Lower leg skin (tissue), 4 donors: ENCODE measurements around the gene RRP1B. TPM values are rescaled to one million over a fixed set of nuclear protein-coding genes. Genes with fewer than 3 reads are reported as not detected.
A peak's percentile ranks its signal among the peaks of the same experiment; 100 is the strongest.

Source experiments
- DNase-seq, 2 donors: peaks; one replicate each; pipeline ENCODE4 v3.0.0-alpha.2; 2019; ENCODE audit warnings: low spot score in 2 of 2
- H3K4me3 ChIP-seq: fragments of 200-600 bp; sonication (generic); 2 replicates; pipeline ENCODE4 v1.5.1; 2017; ENCODE audit warnings: mild to moderate bottlenecking, low read depth; ENCODE audit not compliant: poor library complexity, severe bottlenecking
- POLR2A ChIP-seq, 2 donors: fragments of 450-650 bp; IDR thresholded peaks; one replicate each; pipeline ENCODE4 v1.6.1; 2016 to 2017; ENCODE audit warnings: antibody characterized with exemption in 2 of 2, mild to moderate bottlenecking in 1 of 2, moderate library complexity in 1 of 2
- WGBS, 2 donors: methylation state at CpG; one replicate each; pipeline ENCODE4 v1.1.5; 2018; 5-methylcytosine and 5-hydroxymethylcytosine counted together
- intact Hi-C: fragments of 100-400 bp; cut with DNase I; formaldehyde crosslinking; loops from one replicate; pipeline ENCODE4 v1.15.0; 2023; ENCODE audit warnings: low total_unique reads
- total RNA-seq, 4 donors: library from RNA; depleted of rRNA; stranded (reverse); fragments of >200 nt; gene quantifications; one replicate each; pipeline ENCODE4 v1.1.0, GENCODE V29; 2016
- TF ChIP-seq, protein P1 (sequence below), 3 donors: fragments of 450-650 bp; IDR thresholded peaks; one replicate each; pipeline ENCODE4 v1.5.1; 2016; ENCODE audit warnings: antibody characterized with exemption in 3 of 3, mild to moderate bottlenecking in 3 of 3, moderate library complexity in 2 of 3

Gene RRP1B
- total RNA-seq, 4 donors from 2014 or later, result 15.4 to 22.2 (median 19.5) TPM

DNA sequence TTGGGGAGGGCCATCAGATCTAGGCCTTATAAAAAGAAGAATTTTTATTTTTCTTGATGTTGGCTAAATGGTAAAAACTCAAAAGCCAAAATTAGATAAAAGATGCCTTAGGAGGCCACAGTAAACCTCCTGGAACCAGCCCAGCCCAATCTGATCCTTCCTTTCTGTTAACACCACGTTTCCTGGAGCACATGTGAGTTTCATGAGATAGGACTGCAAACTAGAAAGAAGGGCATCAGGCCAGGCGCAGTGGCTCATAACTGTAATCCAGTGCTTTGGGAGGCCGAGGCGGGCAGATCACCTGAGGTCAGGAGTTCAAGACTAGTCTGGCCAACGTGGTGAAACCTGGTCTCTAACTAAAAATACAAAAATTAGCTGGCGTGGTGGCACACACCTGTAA lies 6.7 kb upstream of the RRP1B start:
- TF ChIP-seq, protein P1, sequence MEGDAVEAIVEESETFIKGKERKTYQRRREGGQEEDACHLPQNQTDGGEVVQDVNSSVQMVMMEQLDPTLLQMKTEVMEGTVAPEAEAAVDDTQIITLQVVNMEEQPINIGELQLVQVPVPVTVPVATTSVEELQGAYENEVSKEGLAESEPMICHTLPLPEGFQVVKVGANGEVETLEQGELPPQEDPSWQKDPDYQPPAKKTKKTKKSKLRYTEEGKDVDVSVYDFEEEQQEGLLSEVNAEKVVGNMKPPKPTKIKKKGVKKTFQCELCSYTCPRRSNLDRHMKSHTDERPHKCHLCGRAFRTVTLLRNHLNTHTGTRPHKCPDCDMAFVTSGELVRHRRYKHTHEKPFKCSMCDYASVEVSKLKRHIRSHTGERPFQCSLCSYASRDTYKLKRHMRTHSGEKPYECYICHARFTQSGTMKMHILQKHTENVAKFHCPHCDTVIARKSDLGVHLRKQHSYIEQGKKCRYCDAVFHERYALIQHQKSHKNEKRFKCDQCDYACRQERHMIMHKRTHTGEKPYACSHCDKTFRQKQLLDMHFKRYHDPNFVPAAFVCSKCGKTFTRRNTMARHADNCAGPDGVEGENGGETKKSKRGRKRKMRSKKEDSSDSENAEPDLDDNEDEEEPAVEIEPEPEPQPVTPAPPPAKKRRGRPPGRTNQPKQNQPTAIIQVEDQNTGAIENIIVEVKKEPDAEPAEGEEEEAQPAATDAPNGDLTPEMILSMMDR (IDR thresholded peaks at IDR 0.05), result no peak
- TF ChIP-seq POLR2A (IDR thresholded peaks at IDR 0.05), result no peak
- WGBS, 2 donors, result 88 to 90% methylated on average over 6 of the region's 6 CpGs
- no peak overlapping the region for H3K4me3 ChIP-seq
- DNase-seq, result peak in 1 of 2 donors; percentile 70
- intact Hi-C loops, result no loop called here

GRCh38 chr21:43653626-43654025 lies 5.7 kb upstream of the RRP1B start:
- DNase-seq, result no peak
- no peak overlapping the region for H3K4me3 ChIP-seq
- WGBS, 2 donors, result 89 to 90% methylated on average over 6 of the region's 6 CpGs
- TF ChIP-seq POLR2A (IDR thresholded peaks at IDR 0.05), result no peak
- TF ChIP-seq, protein P1 (IDR thresholded peaks at IDR 0.05), result no peak
- intact Hi-C loops, result no loop called here

DNA sequence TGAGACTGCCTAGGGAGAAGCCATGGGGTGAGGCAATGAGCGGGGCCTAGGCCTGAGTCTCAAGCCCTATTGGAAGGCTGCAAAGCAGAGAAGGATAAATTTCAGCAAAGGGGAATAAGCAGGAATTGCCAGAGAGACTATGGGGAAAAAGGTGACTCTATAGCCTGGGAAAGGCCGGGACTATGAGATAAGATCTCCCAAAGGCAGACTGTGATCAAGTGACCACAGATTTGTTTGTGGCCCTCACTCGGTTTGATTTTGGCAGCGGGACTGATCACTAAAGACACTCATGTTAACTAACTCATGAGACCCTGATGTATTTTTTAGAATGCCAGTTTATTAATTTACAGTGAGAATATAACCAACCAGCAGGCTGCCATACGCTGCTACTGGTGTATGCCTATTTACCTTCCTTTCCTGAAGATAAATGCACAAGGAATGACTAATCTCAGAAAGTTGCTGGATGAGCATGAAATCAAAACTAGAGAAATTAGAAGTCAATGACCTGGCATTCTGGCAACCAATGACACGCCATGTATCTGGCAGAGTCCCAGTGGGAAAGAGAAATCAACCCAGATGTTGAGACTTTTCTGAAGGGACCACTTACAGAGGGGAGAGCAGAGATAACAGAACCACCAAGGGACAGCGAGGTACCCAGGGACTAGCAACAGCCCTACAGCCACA lies 4.4 kb upstream of the RRP1B start:
- TF ChIP-seq, protein P1 (IDR thresholded peaks at IDR 0.05), result no peak
- no peak for TF ChIP-seq POLR2A (IDR thresholded peaks at IDR 0.05)
- peak in 1 of 2 donors; percentile 70 for DNase-seq
- 88 to 92% methylated on average over 7 of the region's 7 CpGs for WGBS, 2 donors
- intact Hi-C loops, result no loop called here
- H3K4me3 ChIP-seq, result no peak overlapping the region

GRCh38 chr21:43657355-43658087 lies 1.8 kb upstream of the RRP1B start:
- no peak overlapping the region for H3K4me3 ChIP-seq
- intact Hi-C loops, result no loop called here
- 80 to 81% methylated on average over 45 to 46 of the region's 46 CpGs for WGBS, 2 donors
- peak in 1 of 2 donors; percentile 86 for DNase-seq
- TF ChIP-seq, protein P1 (IDR thresholded peaks at IDR 0.05), result no peak
- TF ChIP-seq POLR2A (IDR thresholded peaks at IDR 0.05), result no peak

DNA sequence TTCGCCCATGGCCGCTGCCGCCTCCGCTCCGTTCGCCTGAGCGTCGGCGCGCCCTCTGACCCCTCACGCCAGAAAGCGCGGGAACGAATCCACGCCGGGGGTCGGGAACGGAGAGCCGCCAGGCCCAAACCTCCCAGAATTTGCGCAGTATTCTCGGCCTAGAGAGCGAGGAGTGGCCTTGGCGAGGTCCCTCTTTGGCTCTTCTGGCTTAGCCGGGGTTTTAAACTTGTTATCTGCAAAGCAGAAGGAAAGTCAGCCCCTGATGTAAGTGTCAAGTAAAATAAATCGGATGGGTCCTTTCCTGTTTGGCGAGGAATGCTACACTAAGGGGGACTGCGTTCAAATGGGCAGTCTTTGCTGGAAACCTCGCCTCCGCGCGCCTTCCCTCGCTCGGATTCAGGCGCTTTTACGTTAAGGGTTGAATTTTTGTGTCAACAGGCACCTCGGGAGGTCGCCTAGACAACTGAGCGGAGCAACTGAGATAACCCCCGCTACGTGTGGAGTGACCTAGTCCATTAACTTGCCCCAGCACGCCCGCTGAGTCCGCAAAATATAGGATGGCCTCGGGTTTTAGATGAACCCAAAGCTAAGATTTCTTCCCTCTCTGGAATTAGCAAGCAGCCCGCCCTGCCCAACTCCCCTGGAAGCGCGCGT lies 1.1 kb upstream of the RRP1B start:
- no peak for TF ChIP-seq POLR2A (IDR thresholded peaks at IDR 0.05)
- TF ChIP-seq, protein P1 (IDR thresholded peaks at IDR 0.05), result no peak
- intact Hi-C loops, result no loop called here
- 94 to 95% methylated on average over 48 of the region's 48 CpGs for WGBS, 2 donors
- H3K4me3 ChIP-seq, result no peak overlapping the region
- peak in 1 of 2 donors; percentile 82 for DNase-seq
